Head of caudate nucleus (tissue), 42 donors: Measurements from ENCODE around the gene ISY1.
"Not testable (repeated sequence)": the region's sequence is repeated elsewhere in the genome, so short reads cannot be mapped to it uniquely, and the experiment has no call there.

Experiments
- DNase-seq, 42 donors: peaks; one replicate each; pipeline versions ENCODE4 v3.0.0 to v3.0.0-alpha.2; 2020 to 2021; ENCODE audit warnings: mixed read lengths in 7 of 42
- intact Hi-C: fragments of 100-400 bp; cut with DNase I; formaldehyde crosslinking; loops from one replicate; pipeline ENCODE4 v1.15.0; 2022

The ISY1 gene

GRCh38 chr3:129160891-129161859 is at the start of gene ISY1:
ISY1 (minus strand) TSS chr3:129161063; CDS start chr3:129160975, 88 bp downstream.
- DNase-seq = peak; percentile 76 to 96 (median 88)
- intact Hi-C loops = no loop called here

- peak in 9 of 42 donors; percentile 9 to 48 (median 31) for DNase-seq
- intact Hi-C loops = no loop called here
Measured at GRCh38 chr3:129207479-129207878, 46.6 kb upstream of the ISY1 start.

GRCh38 chr3:129205109-129205832 is 44.4 kb upstream of the ISY1 start:
- intact Hi-C loops = no loop called here
- no peak for DNase-seq

- intact Hi-C loops = no loop called here
- no peak for DNase-seq
Measured at GRCh38 chr3:129204473-129204872, 43.6 kb upstream of the ISY1 start.

- DNase-seq = no peak
- intact Hi-C loops = no loop called here
Measured at GRCh38 chr3:129199366-129199765, 38.5 kb upstream of the ISY1 start.

- intact Hi-C loops = no loop called here
Measured at GRCh38 chr3:129197321-129197720, 36.5 kb upstream of the ISY1 start.

GRCh38 chr3:129196601-129197000 is 35.7 kb upstream of the ISY1 start:
- intact Hi-C loops = no loop called here
- no peak for DNase-seq

More at GRCh38 chr3:129197321-129197720, 36.5 kb upstream of the ISY1 start:
- no peak for DNase-seq

GRCh38 chr3:129195731-129196256 is 34.9 kb upstream of the ISY1 start:
- peak in 39 of 42 donors; percentile 15 to 82 (median 51) for DNase-seq

GRCh38 chr3:129189793-129190192 is 28.9 kb upstream of the ISY1 start:
- intact Hi-C loops, DNase-seq: not testable (repeated sequence)

More at GRCh38 chr3:129195731-129196256, 34.9 kb upstream of the ISY1 start:
- intact Hi-C loops = no loop called here

- DNase-seq = no peak
- intact Hi-C loops = no loop called here
Measured at GRCh38 chr3:129187857-129188256, 27.0 kb upstream of the ISY1 start.

- DNase-seq = no peak
Measured at GRCh38 chr3:129185783-129186182, 24.9 kb upstream of the ISY1 start.

GRCh38 chr3:129184784-129185542 is 24.1 kb upstream of the ISY1 start:
- intact Hi-C loops = loop anchor here (5.0 kb wide), 2 partner anchors 62 to 132 kb away; partner anchors contain the start of gene COPG1
- not testable (repeated sequence) for DNase-seq

More at GRCh38 chr3:129185783-129186182, 24.9 kb upstream of the ISY1 start:
- intact Hi-C loops = no loop called here

GRCh38 chr3:129184396-129184657 is 23.5 kb upstream of the ISY1 start:
- intact Hi-C loops = loop anchor here (5.0 kb wide), 2 partner anchors 63 to 133 kb away; partner anchors contain the start of gene COPG1
- DNase-seq = peak in 16 of 42 donors; percentile 13 to 61 (median 26)

GRCh38 chr3:129183569-129184395 is 22.9 kb upstream of the ISY1 start, which contains the start of gene CNBP:
CNBP (minus strand) TSS chr3:129183896; CDS start chr3:129171757, 12,139 bp downstream.
- intact Hi-C loops = loop anchor here (5.0 kb wide), 2 partner anchors 64 to 134 kb away; partner anchors contain the start of gene COPG1
- peak; percentile 76 to 98 (median 95) for DNase-seq

- DNase-seq = peak in 4 of 42 donors; percentile 4 to 29 (median 16)
- intact Hi-C loops = loop anchor here (5.0 kb wide), 2 partner anchors 65 to 135 kb away; partner anchors contain the start of gene COPG1
Measured at GRCh38 chr3:129182390-129183185, 21.7 kb upstream of the ISY1 start.

- DNase-seq = no peak
- intact Hi-C loops = loop anchor here (5.0 kb wide), 2 partner anchors 65 to 135 kb away; partner anchors contain the start of gene COPG1
Measured at GRCh38 chr3:129181819-129182218, 21.0 kb upstream of the ISY1 start.

- DNase-seq = no peak
- intact Hi-C loops = loop anchor here (5.0 kb wide), 2 partner anchors 67 to 137 kb away; partner anchors contain the start of gene COPG1
Measured at GRCh38 chr3:129180461-129180860, 19.6 kb upstream of the ISY1 start.
